ENCODE results near the gene CLDN1. TPM values are rescaled to one million over a fixed set of nuclear protein-coding genes. Genes with fewer than 3 reads are reported as not detected.

CLDN1 gene
- total RNA-seq, 1 experiment from 2014 or later, result 4.4 TPM

DNA sequence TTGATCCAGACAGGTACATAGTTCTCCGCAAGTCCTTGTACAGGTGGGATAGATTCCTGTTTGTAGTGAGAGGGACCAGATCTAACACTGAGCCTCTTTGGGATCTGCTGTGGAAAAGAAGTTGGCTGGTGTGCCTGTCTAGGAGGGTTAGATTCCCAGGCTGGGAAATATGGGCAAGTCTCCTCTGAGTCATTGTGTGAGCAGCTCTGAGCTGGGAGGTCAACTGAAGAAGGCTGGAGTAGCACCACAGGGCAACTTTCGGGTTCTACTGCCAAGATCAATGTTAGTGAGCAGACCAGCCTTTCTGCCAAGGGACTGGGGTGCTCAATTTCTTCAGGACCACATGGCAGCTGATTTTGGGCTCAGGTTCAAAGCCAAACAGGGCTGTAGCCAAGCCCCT lies 33.4 kb downstream of the CLDN1 start (continued):
- TF ChIP-seq, protein P1, sequence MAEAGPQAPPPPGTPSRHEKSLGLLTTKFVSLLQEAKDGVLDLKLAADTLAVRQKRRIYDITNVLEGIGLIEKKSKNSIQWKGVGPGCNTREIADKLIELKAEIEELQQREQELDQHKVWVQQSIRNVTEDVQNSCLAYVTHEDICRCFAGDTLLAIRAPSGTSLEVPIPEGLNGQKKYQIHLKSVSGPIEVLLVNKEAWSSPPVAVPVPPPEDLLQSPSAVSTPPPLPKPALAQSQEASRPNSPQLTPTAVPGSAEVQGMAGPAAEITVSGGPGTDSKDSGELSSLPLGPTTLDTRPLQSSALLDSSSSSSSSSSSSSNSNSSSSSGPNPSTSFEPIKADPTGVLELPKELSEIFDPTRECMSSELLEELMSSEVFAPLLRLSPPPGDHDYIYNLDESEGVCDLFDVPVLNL (CRISPR knock-in tag; IDR thresholded peaks at IDR 0.05; ENCODE audit: borderline replicate concordance, low read depth), result no peak
- TF ChIP-seq ESRRA (CRISPR knock-in tag; IDR thresholded peaks at IDR 0.05; ENCODE audit: borderline replicate concordance) (no peak), ATF1 (CRISPR knock-in tag; IDR thresholded peaks at IDR 0.05) (no peak), SP1 (CRISPR knock-in tag; conservative IDR thresholded peaks at IDR 0.05) (no peak), TEAD4 (CRISPR knock-in tag; IDR thresholded peaks at IDR 0.05) (no peak)
- TF ChIP-seq, protein P2, sequence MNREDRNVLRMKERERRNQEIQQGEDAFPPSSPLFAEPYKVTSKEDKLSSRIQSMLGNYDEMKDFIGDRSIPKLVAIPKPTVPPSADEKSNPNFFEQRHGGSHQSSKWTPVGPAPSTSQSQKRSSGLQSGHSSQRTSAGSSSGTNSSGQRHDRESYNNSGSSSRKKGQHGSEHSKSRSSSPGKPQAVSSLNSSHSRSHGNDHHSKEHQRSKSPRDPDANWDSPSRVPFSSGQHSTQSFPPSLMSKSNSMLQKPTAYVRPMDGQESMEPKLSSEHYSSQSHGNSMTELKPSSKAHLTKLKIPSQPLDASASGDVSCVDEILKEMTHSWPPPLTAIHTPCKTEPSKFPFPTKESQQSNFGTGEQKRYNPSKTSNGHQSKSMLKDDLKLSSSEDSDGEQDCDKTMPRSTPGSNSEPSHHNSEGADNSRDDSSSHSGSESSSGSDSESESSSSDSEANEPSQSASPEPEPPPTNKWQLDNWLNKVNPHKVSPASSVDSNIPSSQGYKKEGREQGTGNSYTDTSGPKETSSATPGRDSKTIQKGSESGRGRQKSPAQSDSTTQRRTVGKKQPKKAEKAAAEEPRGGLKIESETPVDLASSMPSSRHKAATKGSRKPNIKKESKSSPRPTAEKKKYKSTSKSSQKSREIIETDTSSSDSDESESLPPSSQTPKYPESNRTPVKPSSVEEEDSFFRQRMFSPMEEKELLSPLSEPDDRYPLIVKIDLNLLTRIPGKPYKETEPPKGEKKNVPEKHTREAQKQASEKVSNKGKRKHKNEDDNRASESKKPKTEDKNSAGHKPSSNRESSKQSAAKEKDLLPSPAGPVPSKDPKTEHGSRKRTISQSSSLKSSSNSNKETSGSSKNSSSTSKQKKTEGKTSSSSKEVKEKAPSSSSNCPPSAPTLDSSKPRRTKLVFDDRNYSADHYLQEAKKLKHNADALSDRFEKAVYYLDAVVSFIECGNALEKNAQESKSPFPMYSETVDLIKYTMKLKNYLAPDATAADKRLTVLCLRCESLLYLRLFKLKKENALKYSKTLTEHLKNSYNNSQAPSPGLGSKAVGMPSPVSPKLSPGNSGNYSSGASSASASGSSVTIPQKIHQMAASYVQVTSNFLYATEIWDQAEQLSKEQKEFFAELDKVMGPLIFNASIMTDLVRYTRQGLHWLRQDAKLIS (CRISPR knock-in tag; IDR thresholded peaks at IDR 0.05; ENCODE audit: borderline replicate concordance), result no peak

DNA sequence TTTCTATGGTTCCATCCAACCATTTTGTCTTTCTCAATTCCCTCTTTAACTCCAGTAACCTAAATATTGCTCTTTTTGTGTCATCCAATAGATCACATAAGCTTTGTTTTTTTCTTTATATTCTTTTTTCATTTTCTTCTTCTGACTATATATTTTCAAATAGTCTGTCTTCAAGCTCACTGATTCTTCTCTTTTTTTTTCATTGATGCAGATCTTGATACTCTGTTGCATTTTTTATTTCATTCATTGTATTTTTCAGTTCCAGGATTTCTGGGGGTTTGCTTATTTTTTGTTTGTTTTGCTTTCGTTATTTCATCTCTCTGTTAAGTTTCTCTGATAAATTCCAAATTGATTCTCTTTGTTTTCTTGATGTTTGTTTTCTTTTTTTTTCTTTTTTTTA lies 36.2 kb downstream of the CLDN1 start:
- peaks cover 9% of the 10 kb centered on the region for H3K36me3 Mint-ChIP-seq
- CTCF ChIA-PET, result no interaction called here
- POLR2A ChIA-PET, result no interaction called here
- TF ChIP-seq ZNF219 (CRISPR knock-in tag; IDR thresholded peaks at IDR 0.05; ENCODE audit: borderline replicate concordance) (no peak), TEAD4 (CRISPR knock-in tag; IDR thresholded peaks at IDR 0.05) (no peak), PRRX2 (CRISPR knock-in tag; IDR thresholded peaks at IDR 0.05) (no peak), ESRRA (CRISPR knock-in tag; IDR thresholded peaks at IDR 0.05; ENCODE audit: borderline replicate concordance) (no peak), HMGA2 (CRISPR knock-in tag; IDR thresholded peaks at IDR 0.05) (no peak), FOXJ3 (CRISPR knock-in tag; IDR thresholded peaks at IDR 0.05; ENCODE audit: borderline replicate concordance) (no peak), CREB1 (CRISPR knock-in tag; IDR thresholded peaks at IDR 0.05) (no peak), ZNF138 (CRISPR knock-in tag; conservative IDR thresholded peaks at IDR 0.05) (no peak), ELF4 (CRISPR knock-in tag; IDR thresholded peaks at IDR 0.05; ENCODE audit: low read depth) (no peak), ATF1 (CRISPR knock-in tag; IDR thresholded peaks at IDR 0.05) (no peak)
- TF ChIP-seq, protein P3, sequence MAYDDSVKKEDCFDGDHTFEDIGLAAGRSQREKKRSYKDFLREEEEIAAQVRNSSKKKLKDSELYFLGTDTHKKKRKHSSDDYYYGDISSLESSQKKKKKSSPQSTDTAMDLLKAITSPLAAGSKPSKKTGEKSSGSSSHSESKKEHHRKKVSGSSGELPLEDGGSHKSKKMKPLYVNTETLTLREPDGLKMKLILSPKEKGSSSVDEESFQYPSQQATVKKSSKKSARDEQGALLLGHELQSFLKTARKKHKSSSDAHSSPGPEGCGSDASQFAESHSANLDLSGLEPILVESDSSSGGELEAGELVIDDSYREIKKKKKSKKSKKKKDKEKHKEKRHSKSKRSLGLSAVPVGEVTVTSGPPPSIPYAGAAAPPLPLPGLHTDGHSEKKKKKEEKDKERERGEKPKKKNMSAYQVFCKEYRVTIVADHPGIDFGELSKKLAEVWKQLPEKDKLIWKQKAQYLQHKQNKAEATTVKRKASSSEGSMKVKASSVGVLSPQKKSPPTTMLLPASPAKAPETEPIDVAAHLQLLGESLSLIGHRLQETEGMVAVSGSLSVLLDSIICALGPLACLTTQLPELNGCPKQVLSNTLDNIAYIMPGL (CRISPR knock-in tag; IDR thresholded peaks at IDR 0.05), result no peak
- TF ChIP-seq, protein P4, sequence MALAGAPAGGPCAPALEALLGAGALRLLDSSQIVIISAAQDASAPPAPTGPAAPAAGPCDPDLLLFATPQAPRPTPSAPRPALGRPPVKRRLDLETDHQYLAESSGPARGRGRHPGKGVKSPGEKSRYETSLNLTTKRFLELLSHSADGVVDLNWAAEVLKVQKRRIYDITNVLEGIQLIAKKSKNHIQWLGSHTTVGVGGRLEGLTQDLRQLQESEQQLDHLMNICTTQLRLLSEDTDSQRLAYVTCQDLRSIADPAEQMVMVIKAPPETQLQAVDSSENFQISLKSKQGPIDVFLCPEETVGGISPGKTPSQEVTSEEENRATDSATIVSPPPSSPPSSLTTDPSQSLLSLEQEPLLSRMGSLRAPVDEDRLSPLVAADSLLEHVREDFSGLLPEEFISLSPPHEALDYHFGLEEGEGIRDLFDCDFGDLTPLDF (CRISPR knock-in tag; IDR thresholded peaks at IDR 0.05), result no peak
- TF ChIP-seq, protein P5, sequence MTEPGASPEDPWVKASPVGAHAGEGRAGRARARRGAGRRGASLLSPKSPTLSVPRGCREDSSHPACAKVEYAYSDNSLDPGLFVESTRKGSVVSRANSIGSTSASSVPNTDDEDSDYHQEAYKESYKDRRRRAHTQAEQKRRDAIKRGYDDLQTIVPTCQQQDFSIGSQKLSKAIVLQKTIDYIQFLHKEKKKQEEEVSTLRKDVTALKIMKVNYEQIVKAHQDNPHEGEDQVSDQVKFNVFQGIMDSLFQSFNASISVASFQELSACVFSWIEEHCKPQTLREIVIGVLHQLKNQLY (CRISPR knock-in tag; IDR thresholded peaks at IDR 0.05), result no peak
- TF ChIP-seq, protein P6, sequence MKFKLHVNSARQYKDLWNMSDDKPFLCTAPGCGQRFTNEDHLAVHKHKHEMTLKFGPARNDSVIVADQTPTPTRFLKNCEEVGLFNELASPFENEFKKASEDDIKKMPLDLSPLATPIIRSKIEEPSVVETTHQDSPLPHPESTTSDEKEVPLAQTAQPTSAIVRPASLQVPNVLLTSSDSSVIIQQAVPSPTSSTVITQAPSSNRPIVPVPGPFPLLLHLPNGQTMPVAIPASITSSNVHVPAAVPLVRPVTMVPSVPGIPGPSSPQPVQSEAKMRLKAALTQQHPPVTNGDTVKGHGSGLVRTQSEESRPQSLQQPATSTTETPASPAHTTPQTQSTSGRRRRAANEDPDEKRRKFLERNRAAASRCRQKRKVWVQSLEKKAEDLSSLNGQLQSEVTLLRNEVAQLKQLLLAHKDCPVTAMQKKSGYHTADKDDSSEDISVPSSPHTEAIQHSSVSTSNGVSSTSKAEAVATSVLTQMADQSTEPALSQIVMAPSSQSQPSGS (CRISPR knock-in tag; IDR thresholded peaks at IDR 0.05; ENCODE audit: borderline replicate concordance, low read depth), result no peak
- TF ChIP-seq, protein P7, sequence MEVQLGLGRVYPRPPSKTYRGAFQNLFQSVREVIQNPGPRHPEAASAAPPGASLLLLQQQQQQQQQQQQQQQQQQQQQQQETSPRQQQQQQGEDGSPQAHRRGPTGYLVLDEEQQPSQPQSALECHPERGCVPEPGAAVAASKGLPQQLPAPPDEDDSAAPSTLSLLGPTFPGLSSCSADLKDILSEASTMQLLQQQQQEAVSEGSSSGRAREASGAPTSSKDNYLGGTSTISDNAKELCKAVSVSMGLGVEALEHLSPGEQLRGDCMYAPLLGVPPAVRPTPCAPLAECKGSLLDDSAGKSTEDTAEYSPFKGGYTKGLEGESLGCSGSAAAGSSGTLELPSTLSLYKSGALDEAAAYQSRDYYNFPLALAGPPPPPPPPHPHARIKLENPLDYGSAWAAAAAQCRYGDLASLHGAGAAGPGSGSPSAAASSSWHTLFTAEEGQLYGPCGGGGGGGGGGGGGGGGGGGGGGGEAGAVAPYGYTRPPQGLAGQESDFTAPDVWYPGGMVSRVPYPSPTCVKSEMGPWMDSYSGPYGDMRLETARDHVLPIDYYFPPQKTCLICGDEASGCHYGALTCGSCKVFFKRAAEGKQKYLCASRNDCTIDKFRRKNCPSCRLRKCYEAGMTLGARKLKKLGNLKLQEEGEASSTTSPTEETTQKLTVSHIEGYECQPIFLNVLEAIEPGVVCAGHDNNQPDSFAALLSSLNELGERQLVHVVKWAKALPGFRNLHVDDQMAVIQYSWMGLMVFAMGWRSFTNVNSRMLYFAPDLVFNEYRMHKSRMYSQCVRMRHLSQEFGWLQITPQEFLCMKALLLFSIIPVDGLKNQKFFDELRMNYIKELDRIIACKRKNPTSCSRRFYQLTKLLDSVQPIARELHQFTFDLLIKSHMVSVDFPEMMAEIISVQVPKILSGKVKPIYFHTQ (CRISPR knock-in tag; IDR thresholded peaks at IDR 0.05), result no peak
- TF ChIP-seq, protein P8, sequence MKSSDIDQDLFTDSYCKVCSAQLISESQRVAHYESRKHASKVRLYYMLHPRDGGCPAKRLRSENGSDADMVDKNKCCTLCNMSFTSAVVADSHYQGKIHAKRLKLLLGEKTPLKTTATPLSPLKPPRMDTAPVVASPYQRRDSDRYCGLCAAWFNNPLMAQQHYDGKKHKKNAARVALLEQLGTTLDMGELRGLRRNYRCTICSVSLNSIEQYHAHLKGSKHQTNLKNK (CRISPR knock-in tag; IDR thresholded peaks at IDR 0.05), result no peak
- H3K9me3 Mint-ChIP-seq, result peaks cover 36% of the 10 kb centered on the region
- H3K4me3 Mint-ChIP-seq, result no peak overlapping the region
- H3K4me1 Mint-ChIP-seq, result no peaks in the 10 kb centered on the region
- ATAC-seq (no peak), DNase-seq (ENCODE audit: low spot score) (no peak)
- H3K27me3 Mint-ChIP-seq (ENCODE audit: low read depth), result no peaks in the 10 kb centered on the region
- no peak overlapping the region for H3K27ac Mint-ChIP-seq

All from WTC11 (cell line).